Tibial nerve (tissue), 4 donors: ENCODE results near the gene TMEFF2. TPM values are rescaled to one million over a fixed set of nuclear protein-coding genes. Genes with fewer than 3 reads are reported as not detected.

ENCODE experiments used
- DNase-seq, 2 donors: peaks; one replicate each; pipeline ENCODE4 v3.0.0-alpha.2; 2019; ENCODE audit warnings: low spot score in 2 of 2
- H3K27ac ChIP-seq, 4 donors: fragments of 200-600 bp; sonication (generic) in 3 of 4; one replicate each; pipeline ENCODE4 v1.5.1; 2017 to 2019; ENCODE audit warnings: mild to moderate bottlenecking in 1 of 4
- H3K27me3 ChIP-seq, 2 donors: fragments of 200-600 bp; sonication (generic) in 1 of 2; one replicate each; pipeline versions ENCODE4 v1.5.1 to v1.6.0; 2017 to 2019
- H3K36me3 ChIP-seq, 3 donors: fragments of 200-600 bp; sonication (generic); one replicate each; pipeline ENCODE4 v1.5.1; 2018 to 2019
- H3K4me1 ChIP-seq, 4 donors: fragments of 200-600 bp; sonication (generic) in 3 of 4; one replicate each; pipeline ENCODE4 v1.5.1; 2017 to 2019
- H3K4me3 ChIP-seq, 4 donors: fragments of 200-600 bp; sonication (generic) in 3 of 4; one replicate each; pipeline ENCODE4 v1.5.1; 2017 to 2019; ENCODE audit warnings: mild to moderate bottlenecking in 1 of 4, moderate library complexity in 1 of 4
- H3K9me3 ChIP-seq, 4 donors: fragments of 200-600 bp; sonication (generic) in 3 of 4; one replicate each; pipeline ENCODE4 v1.5.1; 2017 to 2019
- CTCF ChIP-seq, 5 experiments: fragments of 200-600 bp in 3 of 5; fragments of 450-650 bp in 2 of 5; sonication (generic) in 3 of 5; IDR thresholded peaks; one replicate each; pipeline ENCODE4 v1.5.1; 2016 to 2019; ENCODE audit warnings: antibody characterized with exemption in 5 of 5, mild to moderate bottlenecking in 3 of 5, moderate library complexity in 2 of 5
- EP300 ChIP-seq, 2 donors: sonication (generic); formaldehyde crosslinking; IDR thresholded peaks; one replicate each; pipeline ENCODE4 v1.6.1; 2017; ENCODE audit warnings: antibody characterized with exemption in 2 of 2, mild to moderate bottlenecking in 1 of 2
- POLR2A ChIP-seq, 2 donors: fragments of 450-650 bp; IDR thresholded peaks; one replicate each; pipeline ENCODE4 v1.6.1; 2017; ENCODE audit warnings: antibody characterized with exemption in 2 of 2, mild to moderate bottlenecking in 2 of 2, moderate library complexity in 2 of 2
- WGBS, 2 donors: methylation state at CpG; one replicate each; pipeline ENCODE4 v1.1.5; 2018; 5-methylcytosine and 5-hydroxymethylcytosine counted together
- total RNA-seq, 4 donors: library from RNA; depleted of rRNA; stranded (reverse); fragments of >200 nt; gene quantifications; one replicate each; pipeline ENCODE4 v1.1.0, GENCODE V29; 2016

Gene TMEFF2
- total RNA-seq, 4 donors from 2014 or later: not detected

- no peaks in the 10 kb centered on the region for H3K9me3 ChIP-seq
- TF ChIP-seq CTCF (IDR thresholded peaks at IDR 0.05): no peak
- no peak for TF ChIP-seq POLR2A (IDR thresholded peaks at IDR 0.05)
- no peak for TF ChIP-seq EP300 (IDR thresholded peaks at IDR 0.05)
- no peak overlapping the region for H3K27ac ChIP-seq
- no peaks in the 10 kb centered on the region for H3K36me3 ChIP-seq
- H3K4me1 ChIP-seq: no peaks in the 10 kb centered on the region
- no peak for DNase-seq
- H3K4me3 ChIP-seq: no peak overlapping the region
- WGBS, 2 donors: 85 to 98% methylated on average over 1 of the region's 1 CpG
- H3K27me3 ChIP-seq: no peaks in the 10 kb centered on the region
Measured at GRCh38 chr2:192218970-192219369, 24.2 kb upstream of the TMEFF2 start.

GRCh38 chr2:192218377-192218776 lies 23.6 kb upstream of the TMEFF2 start:
- H3K27ac ChIP-seq: no peak overlapping the region
- no peaks in the 10 kb centered on the region for H3K27me3 ChIP-seq

GRCh38 chr2:192216336-192216735 lies 21.6 kb upstream of the TMEFF2 start:
- WGBS, 2 donors: 47 to 53% methylated on average over 3 of the region's 3 CpGs

More at GRCh38 chr2:192218377-192218776, 23.6 kb upstream of the TMEFF2 start:
- H3K4me1 ChIP-seq: no peaks in the 10 kb centered on the region
- no peaks in the 10 kb centered on the region for H3K9me3 ChIP-seq
- no peaks in the 10 kb centered on the region for H3K36me3 ChIP-seq
- DNase-seq: no peak
- WGBS, 2 donors: 78 to 89% methylated on average over 2 of the region's 2 CpGs
- H3K4me3 ChIP-seq: no peak overlapping the region
- TF ChIP-seq CTCF (IDR thresholded peaks at IDR 0.05): no peak
- TF ChIP-seq POLR2A (IDR thresholded peaks at IDR 0.05): no peak
- no peak for TF ChIP-seq EP300 (IDR thresholded peaks at IDR 0.05)

GRCh38 chr2:192215096-192215877 lies 20.6 kb upstream of the TMEFF2 start:
- TF ChIP-seq EP300 (IDR thresholded peaks at IDR 0.05) (no peak), CTCF (IDR thresholded peaks at IDR 0.05) (no peak), POLR2A (IDR thresholded peaks at IDR 0.05) (no peak)
- no peak for DNase-seq
- no peaks in the 10 kb centered on the region for H3K27me3 ChIP-seq
- H3K4me1 ChIP-seq: no peaks in the 10 kb centered on the region
- no peak overlapping the region for H3K27ac ChIP-seq
- H3K36me3 ChIP-seq: no peaks in the 10 kb centered on the region
- H3K4me3 ChIP-seq: no peak overlapping the region
- H3K9me3 ChIP-seq: peaks cover 0 to 4% (median 0%) of the 10 kb centered on the region in 4 donors

More at GRCh38 chr2:192216336-192216735, 21.6 kb upstream of the TMEFF2 start:
- peaks cover 0 to 4% (median 0%) of the 10 kb centered on the region in 4 donors for H3K9me3 ChIP-seq
- TF ChIP-seq CTCF (IDR thresholded peaks at IDR 0.05): no peak
- TF ChIP-seq POLR2A (IDR thresholded peaks at IDR 0.05): no peak
- no peak for TF ChIP-seq EP300 (IDR thresholded peaks at IDR 0.05)
- no peak overlapping the region for H3K27ac ChIP-seq
- H3K4me1 ChIP-seq: no peaks in the 10 kb centered on the region
- no peaks in the 10 kb centered on the region for H3K36me3 ChIP-seq
- H3K27me3 ChIP-seq: no peaks in the 10 kb centered on the region
- DNase-seq: no peak
- H3K4me3 ChIP-seq: no peak overlapping the region

GRCh38 chr2:192208848-192209247 lies 14.1 kb upstream of the TMEFF2 start:
- Histone ChIP-seq H3K4me1 (no peaks in the 10 kb centered on the region), H3K27me3 (no peaks in the 10 kb centered on the region), H3K4me3 (no peak overlapping the region), H3K9me3 (peaks cover 0 to 4% (median 0%) of the 10 kb centered on the region in 4 donors), H3K36me3 (no peaks in the 10 kb centered on the region), H3K27ac (no peak overlapping the region)
- TF ChIP-seq POLR2A (IDR thresholded peaks at IDR 0.05): no peak
- TF ChIP-seq CTCF (IDR thresholded peaks at IDR 0.05): no peak
- TF ChIP-seq EP300 (IDR thresholded peaks at IDR 0.05): no peak
- DNase-seq: no peak
